GM12892 (cell line): ENCODE data around the gene EFNB2.

Experiments used
- DNase-seq: peaks from one replicate; pipeline ENCODE4 v3.0.0; 2011; ENCODE audit not compliant: insufficient read length
- FAIRE-seq: peaks from 2 replicates; lab custom pipeline; 2011; peaks lifted over from hg19 to GRCh38; lab: Jason Lieb, UNC
- POLR2A ChIP-seq: IDR thresholded peaks from 2 replicates; pipeline ENCODE4 v1.6.1; 2011; ENCODE audit warnings: low read depth, low read length, control low read depth
- POLR2AphosphoS5 ChIP-seq: IDR thresholded peaks from 2 replicates; pipeline ENCODE4 v1.6.1; 2011; ENCODE audit warnings: low read depth, low read length, control low read depth
- TAF1 ChIP-seq: IDR thresholded peaks from 2 replicates; pipeline ENCODE4 v1.6.1; 2011; ENCODE audit warnings: low read depth, mild to moderate bottlenecking, control low read depth, low read length, borderline replicate concordance

The EFNB2 gene

DNA sequence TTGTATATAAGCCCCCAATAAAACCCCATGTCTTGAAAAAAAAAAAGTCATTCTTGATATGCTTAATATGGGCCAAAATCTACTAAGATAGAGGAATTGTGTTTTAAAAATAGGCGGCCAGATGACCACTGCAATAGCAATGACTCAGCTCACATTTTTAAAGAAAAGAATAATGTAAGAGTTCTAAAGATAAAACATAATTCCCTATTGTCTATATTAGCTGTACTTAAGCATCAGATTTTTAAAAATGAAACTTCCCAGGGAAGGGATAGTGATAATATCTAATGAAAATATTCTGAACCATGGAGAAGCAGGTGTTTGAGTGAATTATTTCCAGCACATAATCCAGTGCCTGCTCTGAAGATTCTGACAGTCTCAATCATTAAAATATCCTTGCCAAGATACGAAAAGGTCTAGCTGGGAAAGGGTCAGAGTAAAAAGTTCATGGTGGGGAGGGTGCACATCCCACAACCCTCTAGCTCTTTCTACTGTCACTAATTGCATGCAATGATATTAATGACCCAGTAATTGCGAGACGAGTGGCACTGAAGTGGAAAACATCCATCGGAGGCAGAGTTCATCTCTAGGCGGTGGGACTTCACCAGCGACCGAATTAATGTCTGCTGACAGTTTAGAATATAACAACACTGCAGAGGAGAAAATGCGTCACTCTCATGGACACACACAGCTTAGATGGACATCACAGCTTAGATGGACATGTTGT lies 31.6 kb downstream of the EFNB2 start:
- FAIRE-seq (no peak), DNase-seq (no peak)

GRCh38 chr13:106503272-106503671 lies 32.2 kb downstream of the EFNB2 start:
- DNase-seq (no peak), FAIRE-seq (no peak)
- TF ChIP-seq POLR2A (no peak), TAF1 (no peak), POLR2AphosphoS5 (no peak)

More for the DNA sequence above, 31.6 kb downstream of the EFNB2 start:
- TF ChIP-seq POLR2A (no peak), TAF1 (no peak), POLR2AphosphoS5 (no peak)

- FAIRE-seq (no peak), DNase-seq (no peak)
- no peak for TF ChIP-seq POLR2A
- TF ChIP-seq POLR2AphosphoS5 = no peak
- no peak for TF ChIP-seq TAF1
Measured at GRCh38 chr13:106500445-106500844, 35.0 kb downstream of the EFNB2 start.

- FAIRE-seq (peak; percentile 83), DNase-seq (no peak)
- no peak for TF ChIP-seq POLR2AphosphoS5
- TF ChIP-seq TAF1 = no peak
- TF ChIP-seq POLR2A = no peak
Measured at GRCh38 chr13:106499896-106500295, 35.6 kb downstream of the EFNB2 start.

DNA sequence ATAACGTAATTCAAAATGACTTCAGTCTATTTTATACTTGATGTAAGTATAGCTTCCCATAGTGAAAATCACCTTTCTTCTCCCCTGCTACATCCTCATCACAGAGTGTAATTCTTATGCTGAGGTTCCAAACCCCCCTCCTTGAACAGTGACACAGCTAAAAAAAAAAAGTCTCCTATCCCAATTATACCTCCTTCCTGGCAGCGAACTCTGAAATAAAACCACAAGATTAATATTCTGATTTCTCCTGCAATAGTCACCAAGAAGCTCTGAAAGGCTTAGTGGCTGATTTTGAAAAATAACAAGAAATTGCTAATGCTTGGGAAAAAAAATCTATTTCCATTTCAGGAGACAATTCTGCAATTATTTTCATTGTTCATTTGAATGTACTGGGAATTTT lies 36.3 kb downstream of the EFNB2 start:
- TF ChIP-seq POLR2A (no peak), TAF1 (no peak), POLR2AphosphoS5 (no peak)
- DNase-seq = no peak
- FAIRE-seq = no peak

DNA sequence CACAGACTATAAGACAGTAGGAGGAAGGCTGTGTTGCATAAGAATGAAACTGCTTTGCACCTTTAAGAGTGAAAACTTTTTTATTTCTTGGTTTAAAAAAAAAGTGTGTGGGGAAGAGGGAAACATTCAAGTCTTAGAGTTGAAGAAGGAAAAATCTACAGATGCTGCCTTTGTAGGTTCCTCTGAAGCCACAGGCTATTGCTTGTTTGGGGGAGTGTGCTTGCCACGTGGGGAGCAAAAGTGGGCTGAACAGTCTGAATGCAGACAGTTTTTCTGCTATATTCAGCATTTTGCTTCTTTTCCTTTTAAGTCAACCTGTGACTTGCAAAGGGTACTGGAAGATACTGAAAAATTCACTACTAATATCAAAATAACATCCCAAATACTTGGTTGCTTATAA lies 36.9 kb downstream of the EFNB2 start:
- DNase-seq (no peak), FAIRE-seq (no peak)
- TF ChIP-seq TAF1 (no peak), POLR2AphosphoS5 (no peak), POLR2A (no peak)

DNA sequence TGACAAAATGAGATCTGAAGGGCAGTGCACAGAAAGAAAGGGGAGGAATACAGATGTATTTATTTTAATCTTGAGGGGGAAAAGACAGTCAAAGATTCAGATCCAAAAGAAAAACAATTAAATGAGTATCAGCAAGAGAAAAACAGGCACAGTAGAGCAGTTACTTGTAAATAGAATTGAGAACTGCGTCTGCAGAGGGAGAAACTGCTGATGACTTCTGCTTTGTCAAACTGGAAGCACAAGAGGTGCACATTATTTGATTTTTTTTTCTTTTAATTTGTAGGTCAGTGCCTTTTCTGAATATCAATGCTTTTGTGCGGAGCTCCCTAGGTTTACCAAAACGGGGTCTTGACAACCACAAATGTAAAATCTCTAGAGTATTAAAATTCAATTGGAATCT lies 37.3 kb downstream of the EFNB2 start:
- FAIRE-seq = no peak
- no peak for TF ChIP-seq TAF1
- no peak for TF ChIP-seq POLR2A
- TF ChIP-seq POLR2AphosphoS5 = no peak
- DNase-seq = no peak

DNA sequence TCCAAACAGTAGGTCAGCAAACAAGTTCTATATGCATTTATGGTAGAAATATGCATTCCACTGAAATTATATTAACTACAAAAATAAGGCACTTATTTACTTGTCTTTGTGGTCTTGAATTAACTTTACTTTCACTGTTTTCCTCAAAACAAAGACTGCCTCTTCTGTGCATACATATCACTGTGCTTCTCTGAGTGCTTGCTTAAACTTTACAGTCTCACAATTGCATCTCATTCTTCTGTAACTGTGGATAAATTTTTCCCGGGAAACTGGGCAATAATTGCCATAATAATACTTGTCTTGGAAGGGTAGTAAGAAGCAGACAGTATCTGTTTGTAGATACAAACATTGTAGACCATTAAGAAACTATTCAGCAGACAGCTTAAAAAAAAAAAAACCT lies 38.4 kb downstream of the EFNB2 start:
- no peak for FAIRE-seq

DNA sequence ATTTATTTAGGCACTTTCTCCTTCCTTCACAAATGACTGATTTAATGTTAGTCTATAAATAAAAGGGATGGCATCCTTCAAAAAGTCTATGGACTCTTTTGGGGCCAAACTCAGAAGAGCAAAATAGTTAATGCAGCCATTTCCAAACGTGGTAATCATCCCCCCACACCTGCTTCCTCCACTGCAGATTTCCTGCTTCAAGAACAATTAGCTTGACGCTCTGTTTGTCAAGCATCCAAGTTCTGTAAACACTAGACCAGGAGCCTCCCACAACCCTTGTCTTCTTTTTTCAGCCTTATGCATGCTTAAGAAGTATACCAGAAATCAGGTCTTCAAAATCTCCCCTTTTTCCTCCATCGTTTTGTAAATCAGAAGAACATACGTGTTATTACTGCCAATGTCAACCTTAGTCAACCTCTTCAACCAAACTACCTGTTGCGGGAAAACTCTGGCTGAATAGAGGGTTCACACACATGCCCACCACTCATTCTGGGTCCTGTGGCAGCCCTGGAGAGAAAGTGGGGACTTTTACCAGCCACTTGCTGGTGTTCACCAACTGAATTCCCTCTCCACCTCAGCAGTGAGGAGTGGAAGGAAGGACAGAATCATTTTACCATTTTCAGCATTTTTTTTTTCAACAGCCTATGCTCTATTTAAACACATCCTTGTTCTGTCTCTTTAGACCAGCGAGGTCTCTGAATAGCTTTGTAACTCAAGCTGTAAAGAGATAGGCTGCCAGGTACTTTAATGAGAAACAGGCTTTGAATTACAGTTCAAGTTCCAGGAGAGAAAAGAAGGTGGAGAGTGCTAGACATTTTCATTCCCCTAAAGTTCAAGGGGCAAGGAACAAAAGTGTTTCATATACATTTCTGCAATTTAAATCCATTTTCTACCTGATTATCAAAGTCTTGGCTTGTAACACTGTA lies 39.1 kb downstream of the EFNB2 start:
- DNase-seq = no peak
- TF ChIP-seq POLR2A = no peak
- TF ChIP-seq TAF1 = no peak
- no peak for TF ChIP-seq POLR2AphosphoS5
- no peak for FAIRE-seq

More for the DNA sequence above, 38.4 kb downstream of the EFNB2 start:
- TF ChIP-seq POLR2AphosphoS5 (no peak), POLR2A (no peak), TAF1 (no peak)
- DNase-seq = no peak

DNA sequence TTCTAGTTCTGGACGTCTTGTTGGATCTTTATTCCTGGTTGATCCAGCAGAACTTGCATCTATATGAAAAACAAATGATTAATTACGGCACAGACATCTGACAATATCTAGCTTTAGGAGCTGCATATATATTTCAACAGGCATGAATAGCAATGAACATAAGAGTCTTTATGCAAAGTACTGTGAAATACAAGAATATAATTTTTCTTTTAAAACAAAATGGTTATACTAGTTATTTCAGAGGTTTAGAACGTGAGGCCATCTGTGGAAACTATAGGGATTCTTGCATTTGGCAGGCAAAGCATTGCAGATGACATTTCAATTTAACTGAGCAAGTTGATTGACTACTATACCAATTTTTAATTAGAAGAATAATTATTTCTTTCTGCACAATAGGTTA lies 40.5 kb downstream of the EFNB2 start:
- no peak for FAIRE-seq
- TF ChIP-seq TAF1 (no peak), POLR2A (no peak), POLR2AphosphoS5 (no peak)

DNA sequence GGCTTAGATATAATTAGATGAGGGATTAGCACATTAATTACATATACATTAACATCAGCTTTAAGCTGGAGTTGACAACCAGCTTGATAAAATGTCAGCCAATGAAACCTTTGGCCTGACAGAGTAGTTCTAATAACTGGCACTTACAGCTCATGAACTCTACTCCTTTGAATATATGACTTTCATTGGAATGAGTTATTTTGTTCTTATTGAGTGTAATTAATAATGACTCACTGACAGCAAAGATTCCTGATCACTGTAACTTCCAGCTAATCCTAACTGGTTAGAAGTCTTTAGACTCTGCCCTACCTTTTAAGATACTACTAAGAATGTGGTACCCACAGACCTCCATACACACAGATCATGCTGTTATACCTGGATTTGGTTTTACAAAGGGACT lies 41.0 kb downstream of the EFNB2 start:
- FAIRE-seq (no peak), DNase-seq (no peak)
- TF ChIP-seq TAF1 (no peak), POLR2A (no peak), POLR2AphosphoS5 (no peak)

More for the DNA sequence above, 40.5 kb downstream of the EFNB2 start:
- DNase-seq = no peak

DNA sequence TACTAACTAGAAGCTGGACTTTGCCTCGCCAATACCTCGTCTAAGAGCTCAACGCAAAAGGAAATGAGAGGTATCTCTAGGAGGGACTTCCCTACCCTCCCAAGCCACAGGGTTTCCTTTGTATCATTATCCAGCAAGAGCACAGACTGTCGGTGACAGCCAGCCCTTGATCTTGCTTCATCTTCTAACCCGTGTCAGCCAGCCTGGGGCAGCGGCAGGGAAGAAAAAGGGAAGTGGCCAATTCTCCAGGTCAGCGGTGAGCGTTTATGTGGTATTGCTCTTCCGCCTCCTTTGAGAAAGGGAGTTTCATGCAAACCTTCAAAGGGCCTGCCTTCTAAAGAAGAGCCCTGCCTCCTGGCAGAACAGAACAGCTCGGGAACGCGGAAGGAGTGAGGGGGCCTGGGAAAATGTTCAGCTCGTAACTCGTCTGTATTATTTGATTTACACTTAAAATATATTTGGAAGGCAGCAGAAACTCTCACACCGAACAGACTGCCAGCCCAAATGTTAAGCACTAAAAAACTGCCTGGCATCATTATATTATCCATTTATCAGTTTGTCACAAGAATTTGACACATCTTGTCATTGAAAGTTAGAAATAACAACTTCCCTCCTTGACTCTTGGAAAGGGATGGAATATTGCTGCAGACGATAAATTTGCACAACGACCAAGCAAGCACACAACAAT lies 41.8 kb downstream of the EFNB2 start:
- FAIRE-seq (peak; percentile 75), DNase-seq (no peak)
- TF ChIP-seq POLR2AphosphoS5 = no peak
- no peak for TF ChIP-seq TAF1
- TF ChIP-seq POLR2A = no peak
